ENCODE results near the gene MOK. TPM values are rescaled to one million over a fixed set of nuclear protein-coding genes. Genes with fewer than 3 reads are reported as not detected.
A peak's percentile ranks its signal among the peaks of the same experiment; 100 is the strongest.
"Not testable (repeated sequence)": the region's sequence is repeated elsewhere in the genome, so short reads cannot be mapped to it uniquely, and the experiment has no call there.

The MOK gene
- total RNA-seq, 1 donor from 2014 or later, result 5.2 TPM

DNA sequence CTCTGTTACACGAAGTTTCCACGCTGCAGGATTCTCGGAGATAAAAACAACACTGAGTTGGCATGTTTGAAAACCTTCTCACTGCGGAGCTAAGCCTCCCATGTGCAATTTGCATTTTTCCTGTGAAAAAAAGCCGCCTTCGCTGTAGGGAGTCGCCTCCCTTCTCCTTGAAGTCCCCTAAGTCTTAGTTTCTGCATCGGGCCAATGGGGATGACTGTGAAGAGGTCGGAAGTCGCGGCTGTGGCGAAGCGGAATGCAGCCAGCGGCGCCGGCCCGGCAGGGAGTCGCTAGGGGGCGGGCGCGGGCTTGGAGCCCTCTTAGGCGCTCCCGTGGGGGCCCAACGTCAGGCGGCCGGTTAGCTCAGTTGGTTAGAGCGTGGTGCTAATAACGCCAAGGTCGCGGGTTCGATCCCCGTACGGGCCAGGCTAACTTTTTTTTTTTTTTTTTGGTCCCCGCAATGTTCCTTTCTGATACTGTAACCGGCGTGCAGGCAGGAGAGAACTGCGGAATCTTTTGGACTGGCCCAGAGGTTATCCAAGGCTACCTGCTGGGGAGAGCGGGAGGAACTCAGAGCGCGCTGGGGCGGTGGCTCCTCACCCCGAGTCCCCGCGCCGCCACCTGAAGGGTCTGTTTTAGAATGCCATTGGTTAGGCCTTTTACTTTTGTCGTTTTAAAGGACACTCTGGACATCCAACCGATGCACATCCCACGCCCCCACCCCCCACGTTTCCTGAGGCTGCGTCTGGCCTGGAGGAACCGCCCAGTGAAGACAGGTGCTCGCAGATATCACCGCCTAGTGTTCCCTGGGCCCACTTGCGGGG, 12.0 kb upstream of the MOK start:
- Histone ChIP-seq H3K27me3 (ENCODE audit: control insufficient read depth in 3 of 3, insufficient read depth in 3 of 3, low read length in 3 of 3) (no peaks in the 10 kb centered on the region), H3K4me1 (ENCODE audit: control insufficient read depth in 3 of 3, insufficient read depth in 3 of 3, low read length in 3 of 3) (peaks cover 45 to 63% (median 53%) of the 10 kb centered on the region in 3 donors), H3K4me3 (ENCODE audit: low read length in 3 of 3) (peak overlapping the region; percentile 69 to 79 (median 79)), H3K9me3 (ENCODE audit: control insufficient read depth in 3 of 3, low read length in 3 of 3) (no peaks in the 10 kb centered on the region), H3K36me3 (ENCODE audit: control insufficient read depth in 3 of 3, insufficient read depth in 3 of 3, low read length in 3 of 3) (peaks cover 0 to 3% (median 3%) of the 10 kb centered on the region in 3 donors), H3K27ac (ENCODE audit: low read depth, low read length) (peak overlapping the region; percentile 97), H3K9ac (ENCODE audit: low read depth in 1 of 3, low read length in 3 of 3) (peak overlapping the region; percentile 73 to 98 (median 75))

DNA sequence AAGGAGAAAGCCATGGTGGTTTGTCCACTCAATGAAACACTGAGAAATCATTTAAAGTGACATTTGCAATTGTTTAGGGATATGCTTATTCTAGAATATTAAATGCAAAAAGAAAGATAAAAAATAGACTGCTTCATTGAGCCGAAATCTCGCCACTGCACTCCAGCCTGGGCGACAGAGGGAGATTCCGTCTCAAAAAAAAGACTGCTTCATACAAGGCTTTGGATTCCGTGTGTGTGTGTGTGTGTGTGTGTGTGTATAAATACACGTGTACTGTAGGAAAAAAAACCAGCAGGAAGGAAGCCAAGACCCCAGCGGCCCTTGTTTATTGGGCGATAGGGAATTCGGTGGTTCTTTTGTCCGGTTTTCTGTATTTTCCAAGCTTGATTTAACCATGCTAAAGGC, 11.4 kb upstream of the MOK start:
- Histone ChIP-seq H3K36me3 (ENCODE audit: control insufficient read depth in 3 of 3, insufficient read depth in 3 of 3, low read length in 3 of 3) (no peaks in the 10 kb centered on the region), H3K9me3 (ENCODE audit: control insufficient read depth in 3 of 3, low read length in 3 of 3) (no peaks in the 10 kb centered on the region), H3K4me3 (ENCODE audit: low read length in 3 of 3) (peak overlapping the region; percentile 49 to 70 (median 69)), H3K9ac (ENCODE audit: low read depth in 1 of 3, low read length in 3 of 3) (peak overlapping the region; percentile 37 to 71 (median 60)), H3K27me3 (ENCODE audit: control insufficient read depth in 3 of 3, insufficient read depth in 3 of 3, low read length in 3 of 3) (no peaks in the 10 kb centered on the region), H3K27ac (ENCODE audit: low read depth, low read length) (peak overlapping the region; percentile 97), H3K4me1 (ENCODE audit: control insufficient read depth in 3 of 3, insufficient read depth in 3 of 3, low read length in 3 of 3) (peaks cover 45 to 63% (median 53%) of the 10 kb centered on the region in 3 donors)

DNA sequence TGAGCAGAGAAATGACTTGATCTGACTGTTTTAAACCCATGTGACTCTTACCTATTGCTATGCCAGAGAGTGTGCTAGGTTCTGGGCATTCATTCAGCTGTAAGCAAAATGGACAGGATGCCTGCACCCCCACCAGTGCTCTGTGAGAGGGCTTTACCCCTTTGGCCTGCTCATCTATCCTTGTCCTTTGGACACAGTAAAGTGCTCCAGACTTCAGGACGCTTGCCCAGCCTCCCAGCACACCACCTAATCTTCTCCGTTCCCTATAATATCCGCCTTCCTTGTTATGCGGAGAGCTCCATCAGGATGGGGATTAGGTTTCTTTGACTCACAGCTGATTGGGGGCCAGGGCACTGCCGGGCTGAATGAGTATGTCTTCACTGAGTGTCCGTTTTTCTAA, 10.2 kb upstream of the MOK start:
- peaks cover 36 to 50% (median 43%) of the 10 kb centered on the region in 3 donors for H3K4me1 ChIP-seq (ENCODE audit: control insufficient read depth in 3 of 3, insufficient read depth in 3 of 3, low read length in 3 of 3)
- no peaks in the 10 kb centered on the region for H3K9me3 ChIP-seq (ENCODE audit: control insufficient read depth in 3 of 3, low read length in 3 of 3)
- no peaks in the 10 kb centered on the region for H3K36me3 ChIP-seq (ENCODE audit: control insufficient read depth in 3 of 3, insufficient read depth in 3 of 3, low read length in 3 of 3)
- H3K27me3 ChIP-seq (ENCODE audit: control insufficient read depth in 3 of 3, insufficient read depth in 3 of 3, low read length in 3 of 3), result no peaks in the 10 kb centered on the region
- H3K4me3 ChIP-seq (ENCODE audit: low read length in 3 of 3), result no peak overlapping the region
- no peak overlapping the region for H3K27ac ChIP-seq (ENCODE audit: low read depth, low read length)
- no peak overlapping the region for H3K9ac ChIP-seq (ENCODE audit: low read depth in 1 of 3, low read length in 3 of 3)

DNA sequence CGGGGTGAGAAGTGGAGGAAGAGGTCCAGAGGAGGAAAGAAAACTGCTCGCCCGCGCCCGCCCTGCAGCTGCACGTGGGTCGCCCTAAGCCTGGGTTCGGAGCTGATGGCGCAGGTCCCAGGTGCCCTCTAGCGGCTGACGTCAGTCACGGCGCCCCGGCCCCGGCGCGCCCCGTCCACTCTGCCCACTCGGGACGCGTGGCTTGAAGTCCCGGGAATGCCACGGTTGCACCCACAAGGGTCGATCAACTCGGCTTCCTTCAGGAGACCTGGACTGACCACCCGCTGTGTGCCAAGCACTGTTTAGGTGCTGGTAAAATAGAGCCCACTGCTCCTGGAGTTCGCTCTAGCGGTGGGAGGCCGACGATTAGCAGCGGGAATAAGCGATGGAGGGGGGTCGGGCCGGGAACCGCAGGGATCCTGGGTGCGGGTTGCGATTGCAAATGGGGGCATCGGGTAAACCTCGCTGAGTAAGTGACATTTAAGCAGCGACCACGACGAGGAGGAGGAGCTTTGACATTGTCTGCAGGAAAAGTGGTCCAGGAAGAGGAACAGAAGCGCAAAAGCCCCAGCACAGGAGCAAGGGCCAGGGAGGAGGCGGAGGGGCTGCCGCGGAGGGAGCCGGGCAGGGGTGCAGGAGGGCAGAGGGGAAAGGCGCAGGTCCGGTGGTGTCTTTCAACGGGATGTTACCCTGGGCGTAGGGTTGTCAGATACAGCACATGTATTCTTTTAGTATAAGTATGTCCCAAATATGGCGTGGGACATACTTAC, 9.5 kb upstream of the MOK start:
- Histone ChIP-seq H3K27ac (ENCODE audit: low read depth, low read length) (peak overlapping the region; percentile 41), H3K4me1 (ENCODE audit: control insufficient read depth in 3 of 3, insufficient read depth in 3 of 3, low read length in 3 of 3) (peaks cover 36 to 48% (median 42%) of the 10 kb centered on the region in 3 donors), H3K9ac (ENCODE audit: low read depth in 1 of 3, low read length in 3 of 3) (peak overlapping the region; percentile 52 to 78 (median 66))

DNA sequence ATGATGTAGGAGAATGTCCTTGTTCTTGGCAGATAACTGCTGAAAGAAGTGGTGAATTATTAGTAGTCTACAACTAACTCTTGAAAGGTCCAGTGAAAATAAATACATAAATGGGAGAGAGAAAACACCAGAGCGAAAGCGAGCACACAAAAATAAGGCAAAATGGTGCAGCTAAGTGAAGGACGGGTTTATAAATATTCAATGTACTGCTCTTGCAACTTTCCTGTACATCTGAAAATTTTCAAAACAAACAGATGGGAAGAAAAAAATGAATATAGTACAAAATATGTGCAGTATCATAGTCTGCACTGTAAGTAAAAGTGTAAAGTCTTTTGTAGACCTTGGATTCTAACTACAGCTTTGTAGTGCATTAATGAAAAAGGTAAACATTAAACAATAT, 1.3 kb downstream of the MOK start:
- no peaks in the 10 kb centered on the region for H3K27me3 ChIP-seq (ENCODE audit: control insufficient read depth in 3 of 3, insufficient read depth in 3 of 3, low read length in 3 of 3)
- H3K4me3 ChIP-seq (ENCODE audit: low read length in 3 of 3), result no peak overlapping the region
- H3K27ac ChIP-seq (ENCODE audit: low read depth, low read length), result no peak overlapping the region
- H3K9ac ChIP-seq (ENCODE audit: low read depth in 1 of 3, low read length in 3 of 3), result no peak overlapping the region
- H3K4me1 ChIP-seq (ENCODE audit: control insufficient read depth in 3 of 3, insufficient read depth in 3 of 3, low read length in 3 of 3), result peaks cover 0 to 6% (median 4%) of the 10 kb centered on the region in 3 donors
- H3K36me3 ChIP-seq (ENCODE audit: control insufficient read depth in 3 of 3, insufficient read depth in 3 of 3, low read length in 3 of 3), result no peaks in the 10 kb centered on the region
- H3K9me3 ChIP-seq (ENCODE audit: control insufficient read depth in 3 of 3, low read length in 3 of 3), result no peaks in the 10 kb centered on the region

More for the DNA sequence above, 9.5 kb upstream of the MOK start:
- Histone ChIP-seq H3K9me3 (ENCODE audit: control insufficient read depth in 3 of 3, low read length in 3 of 3) (no peaks in the 10 kb centered on the region), H3K4me3 (ENCODE audit: low read length in 3 of 3) (peak overlapping the region; percentile 78 to 80 (median 79)), H3K36me3 (ENCODE audit: control insufficient read depth in 3 of 3, insufficient read depth in 3 of 3, low read length in 3 of 3) (no peaks in the 10 kb centered on the region), H3K27me3 (ENCODE audit: control insufficient read depth in 3 of 3, insufficient read depth in 3 of 3, low read length in 3 of 3) (no peaks in the 10 kb centered on the region)

DNA sequence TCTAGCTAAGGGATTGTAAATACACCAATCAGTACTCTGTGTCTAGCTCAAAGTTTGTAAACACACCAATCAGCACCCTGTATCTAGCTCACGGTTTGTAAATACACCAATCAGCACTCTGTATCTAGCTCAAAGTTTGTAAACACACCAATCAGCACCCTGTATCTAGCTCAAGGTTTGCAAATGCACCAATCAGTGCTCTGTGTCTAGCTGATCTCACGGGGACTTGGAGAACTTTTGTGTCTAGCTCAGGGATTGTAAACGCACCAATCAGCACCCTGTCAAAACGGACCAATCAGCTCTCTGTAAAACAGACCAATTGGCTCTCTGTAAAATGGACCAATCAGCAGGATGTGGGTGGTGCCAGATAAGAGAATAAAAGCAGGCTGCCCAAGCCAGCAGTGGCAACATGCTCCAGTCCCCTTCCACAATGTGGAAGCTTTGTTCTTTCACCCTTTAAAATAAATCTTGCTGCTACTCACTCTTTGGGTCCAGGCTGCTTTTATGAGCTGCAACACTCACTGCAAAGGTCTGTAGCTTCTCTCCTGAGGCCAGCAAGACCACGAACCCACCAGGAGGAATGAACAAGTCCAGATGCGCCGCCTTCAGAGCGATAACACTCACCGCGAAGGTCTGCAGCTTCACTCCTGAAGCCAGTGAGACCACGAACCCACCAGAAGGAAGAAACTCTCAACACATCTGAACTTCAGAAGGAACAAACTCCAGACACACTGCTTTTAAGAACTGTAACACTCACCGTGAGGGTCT, 6.5 kb downstream of the MOK start:
- not testable (repeated sequence) for H3K27me3 ChIP-seq (ENCODE audit: control insufficient read depth in 3 of 3, insufficient read depth in 3 of 3, low read length in 3 of 3); H3K9me3 ChIP-seq (ENCODE audit: control insufficient read depth in 3 of 3, low read length in 3 of 3); H3K36me3 ChIP-seq (ENCODE audit: control insufficient read depth in 3 of 3, insufficient read depth in 3 of 3, low read length in 3 of 3); H3K4me1 ChIP-seq (ENCODE audit: control insufficient read depth in 3 of 3, insufficient read depth in 3 of 3, low read length in 3 of 3); H3K4me3 ChIP-seq (ENCODE audit: low read length in 3 of 3); H3K27ac ChIP-seq (ENCODE audit: low read depth, low read length); H3K9ac ChIP-seq (ENCODE audit: low read depth in 1 of 3, low read length in 3 of 3)

DNA sequence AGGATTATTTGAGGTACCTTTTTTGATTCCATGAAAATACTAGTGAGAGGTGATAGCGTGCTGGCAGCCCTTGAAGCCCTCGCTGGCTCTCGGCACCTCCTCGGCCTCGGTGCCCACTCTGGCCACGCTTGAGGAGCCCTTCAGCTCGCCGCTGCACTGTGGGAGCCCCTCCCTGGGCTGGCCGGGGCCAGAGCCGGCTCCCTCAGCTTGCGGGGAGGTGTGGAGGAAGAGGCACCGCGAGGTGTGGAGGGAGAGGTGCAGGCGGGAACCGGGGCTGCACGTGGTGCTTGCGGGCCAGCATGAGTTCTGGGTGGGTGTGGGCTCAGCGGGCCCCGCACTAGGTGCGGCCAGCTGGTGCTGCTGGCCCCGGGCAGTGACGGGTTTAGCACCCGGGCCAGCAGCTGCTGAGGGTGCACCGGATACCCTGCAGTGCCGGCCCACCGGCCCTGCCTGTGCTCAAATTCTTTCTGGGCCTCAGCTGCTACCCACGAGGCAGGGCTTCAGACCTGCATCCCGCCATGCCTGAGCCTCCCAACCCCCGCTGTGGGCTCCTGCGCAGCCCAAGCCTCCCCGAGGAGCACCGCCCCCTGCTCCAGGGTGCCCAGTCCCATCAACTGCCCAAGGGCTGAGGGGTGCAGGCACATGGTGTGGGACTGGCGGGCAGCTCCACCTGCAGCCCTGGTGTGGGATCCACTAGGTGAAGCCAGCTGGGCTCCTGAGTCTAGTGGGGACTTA, 7.4 kb downstream of the MOK start:
- Histone ChIP-seq H3K27me3 (ENCODE audit: control insufficient read depth in 3 of 3, insufficient read depth in 3 of 3, low read length in 3 of 3) (no peaks in the 10 kb centered on the region), H3K27ac (ENCODE audit: low read depth, low read length) (no peak overlapping the region), H3K4me3 (ENCODE audit: low read length in 3 of 3) (no peak overlapping the region), H3K9ac (ENCODE audit: low read depth in 1 of 3, low read length in 3 of 3) (no peak overlapping the region), H3K4me1 (ENCODE audit: control insufficient read depth in 3 of 3, insufficient read depth in 3 of 3, low read length in 3 of 3) (no peaks in the 10 kb centered on the region), H3K36me3 (ENCODE audit: control insufficient read depth in 3 of 3, insufficient read depth in 3 of 3, low read length in 3 of 3) (no peaks in the 10 kb centered on the region), H3K9me3 (ENCODE audit: control insufficient read depth in 3 of 3, low read length in 3 of 3) (no peaks in the 10 kb centered on the region)

DNA sequence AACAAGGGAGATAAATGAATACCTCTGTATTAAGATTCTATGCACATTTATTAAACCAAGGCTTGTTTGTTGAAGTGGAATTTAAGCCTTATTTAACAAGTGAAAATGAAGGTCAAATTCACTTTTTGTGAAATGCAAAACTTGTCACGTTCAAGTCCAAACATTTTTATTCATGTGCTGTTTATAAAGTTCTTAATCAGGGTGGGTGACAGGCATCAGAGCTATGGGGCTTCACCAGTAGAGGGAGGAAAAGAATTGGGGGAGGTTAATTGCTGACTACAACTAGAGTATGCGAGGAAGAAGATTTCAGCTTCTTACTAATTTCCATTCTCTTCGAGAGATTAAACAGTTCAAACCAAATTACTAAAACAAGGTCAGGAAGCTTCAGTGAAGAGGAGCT, 9.7 kb downstream of the MOK start:
- no peaks in the 10 kb centered on the region for H3K4me1 ChIP-seq (ENCODE audit: control insufficient read depth in 3 of 3, insufficient read depth in 3 of 3, low read length in 3 of 3)
- no peak overlapping the region for H3K27ac ChIP-seq (ENCODE audit: low read depth, low read length)
- no peaks in the 10 kb centered on the region for H3K36me3 ChIP-seq (ENCODE audit: control insufficient read depth in 3 of 3, insufficient read depth in 3 of 3, low read length in 3 of 3)
- H3K9ac ChIP-seq (ENCODE audit: low read depth in 1 of 3, low read length in 3 of 3), result no peak overlapping the region
- no peak overlapping the region for H3K4me3 ChIP-seq (ENCODE audit: low read length in 3 of 3)
- H3K27me3 ChIP-seq (ENCODE audit: control insufficient read depth in 3 of 3, insufficient read depth in 3 of 3, low read length in 3 of 3), result no peaks in the 10 kb centered on the region
- H3K9me3 ChIP-seq (ENCODE audit: control insufficient read depth in 3 of 3, low read length in 3 of 3), result no peaks in the 10 kb centered on the region

DNA sequence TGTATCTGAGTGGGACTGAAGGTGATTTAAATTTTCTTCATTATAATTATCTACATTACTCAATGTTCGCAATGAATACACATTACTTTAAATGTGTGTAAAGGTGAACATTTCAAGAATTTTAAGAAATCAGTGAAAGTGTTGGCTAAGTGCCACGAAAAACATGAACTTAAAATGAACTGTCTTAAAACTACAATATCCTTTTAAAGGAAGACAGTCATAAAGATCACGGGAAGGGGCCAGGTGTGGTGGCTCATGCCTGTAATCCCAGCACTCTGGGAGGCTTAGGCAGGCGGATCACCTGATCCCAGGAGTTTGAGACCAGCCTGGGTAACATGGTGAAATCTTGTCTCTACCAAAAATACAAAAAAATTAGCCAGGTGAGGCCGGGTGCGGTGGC, 11.2 kb downstream of the MOK start:
- Histone ChIP-seq H3K27ac (ENCODE audit: low read depth, low read length) (no peak overlapping the region), H3K36me3 (ENCODE audit: control insufficient read depth in 3 of 3, insufficient read depth in 3 of 3, low read length in 3 of 3) (no peaks in the 10 kb centered on the region), H3K9me3 (ENCODE audit: control insufficient read depth in 3 of 3, low read length in 3 of 3) (no peaks in the 10 kb centered on the region), H3K27me3 (ENCODE audit: control insufficient read depth in 3 of 3, insufficient read depth in 3 of 3, low read length in 3 of 3) (no peaks in the 10 kb centered on the region), H3K4me3 (ENCODE audit: low read length in 3 of 3) (no peak overlapping the region), H3K9ac (ENCODE audit: low read depth in 1 of 3, low read length in 3 of 3) (no peak overlapping the region), H3K4me1 (ENCODE audit: control insufficient read depth in 3 of 3, insufficient read depth in 3 of 3, low read length in 3 of 3) (no peaks in the 10 kb centered on the region)
